ENCODE data around the gene FBXO31. TPM values are rescaled to one million over a fixed set of nuclear protein-coding genes. Genes with fewer than 3 reads are reported as not detected.

FBXO31 gene
- total RNA-seq, 2 experiments from 2014 or later = 36.6 TPM

DNA sequence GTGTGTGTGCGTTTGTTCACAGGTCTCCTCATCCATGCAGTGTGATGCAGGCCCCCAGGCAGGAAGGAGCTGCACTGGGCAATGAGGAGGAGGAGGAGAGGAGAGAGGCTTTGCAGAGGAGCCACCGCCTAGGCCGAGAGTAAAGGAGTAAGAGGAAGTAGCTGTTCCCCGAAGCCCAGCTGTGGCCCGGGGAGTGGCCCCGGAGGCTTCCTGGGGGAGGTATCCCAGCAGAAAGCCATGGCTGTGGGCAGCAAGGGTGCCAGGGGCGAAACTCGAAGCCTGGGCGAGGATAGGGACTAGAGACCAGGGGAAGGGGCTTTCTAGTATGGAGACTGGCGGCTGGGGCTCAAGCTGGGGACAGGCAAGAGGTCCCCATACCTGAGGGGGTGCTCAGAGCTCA is 78.6 kb downstream of the FBXO31 start:
- Mint-ChIP-seq H3K36me3 (peaks cover 10% of the 10 kb centered on the region), H3K27me3 (no peaks in the 10 kb centered on the region), H3K4me1 (peaks cover 18% of the 10 kb centered on the region), H3K9me3 (no peaks in the 10 kb centered on the region), H3K27ac (peak overlapping the region; percentile 66), H3K4me3 (no peak overlapping the region)
- ATAC-seq (ENCODE audit: low read depth) (no peak), DNase-seq (no peak)
- POLR2A ChIA-PET = interaction anchor here (1.2 to 2.0 kb wide), 2 partner anchors 12 kb away, joined by 4 to 9 read pairs; partner anchors contain the start of gene C16orf95

DNA sequence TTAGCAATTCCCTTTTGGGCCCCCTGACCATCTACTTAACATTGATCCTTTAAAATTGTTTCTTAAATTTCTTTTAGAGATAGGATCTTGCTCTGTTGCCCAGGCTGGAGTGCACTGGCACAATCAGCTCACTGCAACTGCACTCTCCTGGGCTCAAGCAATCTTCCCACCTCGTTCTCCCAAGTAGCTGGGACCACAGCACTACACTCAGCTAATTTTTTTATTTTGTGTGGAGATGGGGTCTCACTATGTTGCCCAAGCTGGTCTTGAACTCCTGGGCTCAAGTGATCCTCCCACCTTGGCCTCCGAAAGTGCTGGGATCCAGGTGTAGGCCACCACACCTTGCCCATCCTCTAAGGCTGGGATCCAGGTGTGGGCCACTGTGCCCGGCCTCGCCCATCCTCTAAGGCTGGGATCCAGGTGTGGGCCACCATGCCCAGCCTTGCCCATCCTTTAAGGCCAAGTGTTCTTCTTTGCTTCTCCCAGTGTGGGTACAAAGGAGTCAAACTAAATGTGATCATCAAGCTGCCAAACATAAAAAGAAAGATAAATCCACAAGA is 79.5 kb downstream of the FBXO31 start:
- no peaks in the 10 kb centered on the region for H3K9me3 Mint-ChIP-seq
- H3K4me1 Mint-ChIP-seq = peaks cover 18% of the 10 kb centered on the region
- no peaks in the 10 kb centered on the region for H3K27me3 Mint-ChIP-seq
- ATAC-seq (ENCODE audit: low read depth) (no peak), DNase-seq (no peak)
- POLR2A ChIA-PET = interaction anchor here (2.0 kb wide), 1 partner anchor 13 kb away, joined by 9 read pairs; the partner anchor contains the start of gene C16orf95
- H3K36me3 Mint-ChIP-seq = peaks cover 10% of the 10 kb centered on the region
- H3K4me3 Mint-ChIP-seq = no peak overlapping the region
- H3K27ac Mint-ChIP-seq = peak overlapping the region; percentile 83

DNA sequence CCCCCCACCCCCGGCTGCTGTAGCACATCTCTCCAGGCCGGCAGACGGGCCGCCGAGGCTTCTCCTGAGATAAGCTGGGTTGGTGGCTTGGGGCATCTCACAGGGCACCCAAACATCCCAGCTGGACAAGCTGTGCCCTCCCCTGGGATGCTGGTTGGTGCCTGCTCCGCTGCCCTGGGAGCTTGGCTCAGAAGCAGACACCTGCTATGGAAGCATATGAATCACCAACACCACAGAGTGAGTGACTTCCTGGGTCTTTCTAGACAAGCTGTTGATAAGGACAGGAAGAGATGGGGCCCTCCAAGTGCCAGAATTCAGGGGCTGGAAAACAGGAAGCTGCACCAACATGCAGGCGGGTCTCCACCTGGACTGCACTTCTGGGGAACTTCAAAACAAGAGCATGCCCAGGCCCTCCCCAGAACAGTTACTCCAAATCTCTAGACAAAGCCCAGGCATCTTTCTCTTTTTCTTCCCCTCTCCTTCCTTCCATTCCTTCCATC is 80.1 kb downstream of the FBXO31 start:
- POLR2A ChIA-PET = interaction anchor here (2.0 kb wide), 1 partner anchor 13 kb away, joined by 9 read pairs; the partner anchor contains the start of gene C16orf95
- H3K36me3 Mint-ChIP-seq = peaks cover 7% of the 10 kb centered on the region
- no peaks in the 10 kb centered on the region for H3K9me3 Mint-ChIP-seq
- H3K27ac Mint-ChIP-seq = peak overlapping the region; percentile 83
- H3K27me3 Mint-ChIP-seq = no peaks in the 10 kb centered on the region
- H3K4me1 Mint-ChIP-seq = peaks cover 18% of the 10 kb centered on the region
- DNase-seq (no peak), ATAC-seq (ENCODE audit: low read depth) (peak; percentile 60)
- H3K4me3 Mint-ChIP-seq = peak overlapping the region; percentile 47

DNA sequence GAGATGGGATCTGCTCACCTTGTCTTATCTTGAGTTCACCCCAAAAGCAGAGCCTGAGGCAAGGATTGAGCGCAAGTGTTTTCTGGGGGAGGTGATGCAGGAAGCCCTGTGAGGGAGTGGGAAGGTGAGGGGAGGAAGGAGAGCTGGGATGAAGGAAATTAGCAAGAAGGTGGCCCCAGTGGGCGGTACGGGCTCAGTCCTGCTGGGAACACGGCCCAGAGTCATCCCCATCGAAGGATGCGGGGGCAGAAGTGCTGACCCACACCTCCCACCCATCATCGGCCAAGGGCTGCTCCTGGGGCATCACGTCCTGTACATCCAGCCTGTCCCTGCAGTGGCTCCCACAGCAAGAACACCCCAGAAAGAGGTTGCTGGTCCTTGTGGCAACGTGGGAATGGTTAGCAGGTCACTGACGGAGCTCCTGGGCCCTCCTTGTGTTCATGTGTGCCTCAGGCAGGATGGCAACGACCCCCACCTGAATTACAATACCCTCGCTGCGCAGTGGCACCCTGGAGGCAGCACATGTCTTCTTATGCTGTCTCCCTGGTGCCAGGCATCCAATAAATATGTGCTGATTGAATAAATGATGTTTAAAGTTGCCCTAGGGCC is 84.6 kb downstream of the FBXO31 start:
- no peak for DNase-seq
- no peak for ATAC-seq (ENCODE audit: low read depth)
- Mint-ChIP-seq H3K9me3 (no peaks in the 10 kb centered on the region), H3K36me3 (peaks cover 10% of the 10 kb centered on the region), H3K4me3 (no peak overlapping the region), H3K4me1 (peaks cover 11% of the 10 kb centered on the region), H3K27ac (no peak overlapping the region), H3K27me3 (no peaks in the 10 kb centered on the region)
- POLR2A ChIA-PET = no interaction called here

DNA sequence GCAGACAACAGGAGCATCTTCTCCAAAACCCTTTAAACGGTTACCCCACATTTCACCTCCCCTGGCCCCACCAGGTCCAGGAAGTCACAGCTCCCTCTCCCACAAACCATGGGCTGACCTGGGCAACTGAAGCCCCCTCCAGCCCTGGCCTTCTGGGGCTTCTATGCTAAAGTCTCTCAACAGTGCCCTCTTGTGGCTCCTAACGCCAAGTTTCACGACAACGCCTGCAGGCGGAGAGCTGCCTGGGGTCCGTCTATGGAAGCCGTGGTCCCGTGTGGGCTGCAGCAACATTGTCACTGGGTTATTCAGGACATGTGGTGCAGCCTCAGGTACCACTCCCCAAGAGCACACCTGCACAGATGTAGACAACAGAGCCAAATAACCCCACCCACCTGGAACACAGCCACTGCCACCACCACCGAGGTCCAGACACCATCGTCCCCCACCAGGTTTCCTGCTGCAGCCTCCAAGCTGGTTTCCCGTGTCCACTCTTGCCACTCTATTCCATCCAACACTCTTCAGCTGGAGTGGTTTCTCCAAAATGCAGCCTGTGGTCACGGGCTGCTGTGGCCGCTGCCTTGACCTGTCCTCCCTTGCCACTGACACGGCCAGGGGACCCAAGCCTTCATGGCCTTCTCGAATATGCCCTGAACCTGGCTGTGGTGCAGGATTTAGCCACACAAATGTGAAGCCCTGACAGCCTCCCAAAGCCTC is 85.5 kb downstream of the FBXO31 start:
- no peak overlapping the region for H3K4me3 Mint-ChIP-seq
- POLR2A ChIA-PET = no interaction called here
- no peaks in the 10 kb centered on the region for H3K9me3 Mint-ChIP-seq
- peaks cover 8% of the 10 kb centered on the region for H3K36me3 Mint-ChIP-seq
- H3K4me1 Mint-ChIP-seq = peaks cover 4% of the 10 kb centered on the region
- no peak for DNase-seq
- no peak overlapping the region for H3K27ac Mint-ChIP-seq
- ATAC-seq (ENCODE audit: low read depth) = no peak
- H3K27me3 Mint-ChIP-seq = no peaks in the 10 kb centered on the region

DNA sequence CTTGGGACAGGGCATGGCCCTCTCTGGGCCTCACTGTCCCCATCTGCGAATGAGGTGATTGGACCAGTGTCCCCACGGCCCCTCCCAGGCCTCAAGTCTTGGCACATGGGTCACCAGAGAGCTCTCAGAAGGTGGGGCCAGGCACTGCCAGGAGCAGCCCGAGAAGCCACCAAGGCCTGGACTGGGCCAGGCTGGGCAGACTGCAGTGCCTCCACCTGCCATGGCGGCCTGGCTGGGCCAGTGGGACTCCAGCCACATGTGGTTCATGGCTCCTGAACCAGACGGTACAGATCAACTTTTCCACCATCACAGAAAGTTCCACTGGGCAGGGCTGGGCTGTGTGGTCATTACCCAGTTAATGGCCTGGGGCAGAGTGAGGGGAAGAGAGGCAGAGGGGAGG is 86.2 kb downstream of the FBXO31 start:
- H3K4me3 Mint-ChIP-seq = no peak overlapping the region
- POLR2A ChIA-PET = no interaction called here
- no peak for ATAC-seq (ENCODE audit: low read depth)

DNA sequence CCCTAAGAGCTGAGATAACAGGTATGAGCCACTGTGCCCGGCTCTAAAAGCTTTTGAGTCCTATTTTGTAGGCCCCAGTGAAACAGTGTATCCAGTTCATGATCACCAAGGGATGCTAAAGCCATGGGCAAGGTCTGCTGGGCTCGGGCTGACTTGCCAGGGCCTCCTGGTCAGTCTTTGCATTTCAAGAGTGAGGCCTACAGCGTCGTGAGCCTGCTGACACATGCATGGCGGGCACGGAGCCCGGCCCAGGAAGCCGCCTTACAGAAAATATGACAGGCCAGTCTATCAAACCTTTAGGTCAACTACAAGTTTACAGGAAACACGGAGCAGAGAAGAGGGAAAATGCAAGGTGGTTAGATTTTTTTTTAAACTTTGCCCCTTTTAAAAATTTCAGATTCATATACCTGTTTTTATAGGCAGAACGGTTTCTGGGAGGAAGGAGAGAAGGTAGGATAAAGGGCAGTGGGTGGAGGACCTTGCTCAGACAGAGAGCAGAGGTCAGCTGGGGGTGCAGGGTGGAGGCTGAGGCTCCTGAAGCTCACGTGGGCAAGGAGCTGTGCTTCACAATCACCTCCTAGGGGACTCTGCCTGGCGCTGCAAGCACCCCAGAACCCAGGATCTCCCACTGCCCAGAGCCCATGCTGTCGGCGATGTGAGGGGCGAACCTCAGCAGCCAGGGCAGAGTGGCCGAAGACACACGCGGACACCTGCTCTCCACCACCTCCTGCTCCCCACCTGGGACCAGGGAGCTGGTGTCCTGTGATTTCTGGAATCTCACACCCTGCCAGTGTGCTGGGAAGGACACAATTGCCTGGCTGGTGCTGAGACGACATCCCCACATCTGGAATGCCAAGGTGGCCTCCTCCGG is 87.7 kb downstream of the FBXO31 start:
- Mint-ChIP-seq H3K4me3 (no peak overlapping the region), H3K27ac (no peak overlapping the region), H3K9me3 (peaks cover 3% of the 10 kb centered on the region), H3K36me3 (peaks cover 9% of the 10 kb centered on the region), H3K27me3 (no peaks in the 10 kb centered on the region), H3K4me1 (peaks cover 2% of the 10 kb centered on the region)
- ATAC-seq (ENCODE audit: low read depth) (no peak), DNase-seq (no peak)
- POLR2A ChIA-PET = interaction anchor here (0.7 kb wide), 1 partner anchor 93 kb away, joined by 5 read pairs; no protein-coding TSS in a partner anchor

More for the DNA sequence above, 86.2 kb downstream of the FBXO31 start:
- Mint-ChIP-seq H3K9me3 (no peaks in the 10 kb centered on the region), H3K4me1 (peaks cover 4% of the 10 kb centered on the region), H3K36me3 (peaks cover 11% of the 10 kb centered on the region), H3K27me3 (no peaks in the 10 kb centered on the region), H3K27ac (no peak overlapping the region)
- no peak for DNase-seq

DNA sequence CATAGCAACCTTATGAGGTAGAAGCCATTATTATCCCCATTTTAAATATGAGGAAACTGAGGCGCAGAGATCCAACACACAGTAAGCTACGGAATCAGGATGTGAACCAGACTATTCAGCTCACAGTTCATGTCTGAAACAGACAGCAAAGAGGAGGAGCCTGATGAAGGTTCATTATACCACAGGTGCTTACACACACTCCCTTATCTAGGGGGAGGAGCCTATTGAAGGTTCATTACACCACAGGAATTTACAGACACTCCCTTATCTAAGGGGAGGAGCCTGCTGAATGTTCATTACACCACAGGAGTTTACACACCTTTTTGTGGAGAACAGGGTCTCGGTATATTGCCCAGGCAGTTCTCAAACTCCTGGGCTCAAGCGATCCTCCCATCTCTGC is 88.3 kb downstream of the FBXO31 start:
- POLR2A ChIA-PET = no interaction called here
- H3K9me3 Mint-ChIP-seq = peaks cover 3% of the 10 kb centered on the region
- H3K36me3 Mint-ChIP-seq = peaks cover 9% of the 10 kb centered on the region
- H3K27ac Mint-ChIP-seq = no peak overlapping the region
- no peak overlapping the region for H3K4me3 Mint-ChIP-seq
- DNase-seq (no peak), ATAC-seq (ENCODE audit: low read depth) (no peak)
- peaks cover 2% of the 10 kb centered on the region for H3K4me1 Mint-ChIP-seq
- no peaks in the 10 kb centered on the region for H3K27me3 Mint-ChIP-seq

DNA sequence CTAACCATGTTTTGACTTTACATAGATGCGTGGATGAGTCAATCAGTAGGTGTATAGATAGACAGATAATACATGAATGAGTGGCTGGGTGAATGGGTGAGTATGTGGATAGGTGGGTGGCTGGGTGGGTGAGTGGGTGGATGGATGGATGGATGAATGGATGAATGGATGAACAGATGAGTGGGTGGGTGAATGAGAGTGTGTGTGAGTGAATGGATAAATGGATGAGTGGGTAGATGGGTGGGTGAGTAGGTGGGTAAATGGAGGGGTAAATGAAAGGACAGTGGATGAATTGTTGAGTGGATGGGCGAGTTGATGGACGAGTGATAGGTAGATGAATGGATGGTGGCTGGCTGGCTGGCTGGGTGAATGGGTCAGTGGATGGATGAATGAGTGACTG is 89.6 kb downstream of the FBXO31 start:
- no peak overlapping the region for H3K27ac Mint-ChIP-seq
- H3K4me3 Mint-ChIP-seq = no peak overlapping the region
- H3K36me3 Mint-ChIP-seq = peaks cover 9% of the 10 kb centered on the region
- DNase-seq (no peak), ATAC-seq (ENCODE audit: low read depth) (no peak)
- H3K4me1 Mint-ChIP-seq = peaks cover 2% of the 10 kb centered on the region
- H3K9me3 Mint-ChIP-seq = peaks cover 3% of the 10 kb centered on the region
- no peaks in the 10 kb centered on the region for H3K27me3 Mint-ChIP-seq
- POLR2A ChIA-PET = no interaction called here

DNA sequence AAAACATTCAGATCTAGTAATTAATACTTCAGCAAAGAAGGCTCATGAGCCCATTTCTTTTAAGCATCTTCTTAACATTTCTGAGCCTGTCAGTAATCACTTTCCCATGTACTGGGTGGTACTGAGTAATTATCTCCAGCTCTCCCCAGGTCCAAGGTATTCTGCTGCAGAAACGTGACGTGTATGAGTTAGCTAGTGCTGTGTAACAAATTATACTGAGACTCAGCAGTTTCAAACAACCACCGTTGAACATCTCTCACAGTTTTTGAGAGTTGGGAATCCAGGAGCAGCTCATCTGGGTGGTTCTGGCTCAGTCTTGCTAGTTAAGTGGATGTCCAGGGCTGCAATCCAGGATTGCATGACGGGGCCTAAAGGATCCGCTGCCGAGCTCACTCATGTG is 91.6 kb downstream of the FBXO31 start:
- peaks cover 9% of the 10 kb centered on the region for H3K36me3 Mint-ChIP-seq

DNA sequence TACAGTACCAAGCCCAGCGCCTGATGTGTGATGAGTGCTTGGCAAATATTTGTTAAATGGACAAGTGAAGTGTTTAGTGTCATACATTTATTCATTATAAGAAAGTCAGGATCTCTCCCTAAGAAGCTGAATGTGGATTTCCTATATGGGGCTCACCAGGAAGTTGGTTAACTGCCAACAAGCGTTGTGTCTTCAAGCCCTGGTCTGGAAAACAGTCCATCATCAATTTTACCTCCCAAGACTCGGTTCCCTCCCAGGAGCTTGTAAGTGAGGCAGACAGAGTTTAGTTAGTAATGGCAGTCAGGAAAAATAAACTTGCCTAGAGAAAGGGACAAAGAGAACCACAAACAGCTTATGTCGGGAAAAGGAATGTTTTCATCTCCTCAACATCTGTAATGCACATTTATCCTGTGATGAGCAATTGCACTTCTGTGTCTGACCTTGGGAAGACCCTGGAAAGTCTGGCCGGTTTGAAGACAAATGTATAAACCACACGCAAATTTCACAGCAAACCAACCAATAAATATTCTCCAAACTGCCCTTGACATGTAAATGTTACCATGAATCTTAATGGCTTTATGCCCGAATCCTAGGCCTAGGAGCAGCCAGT is 94.7 kb downstream of the FBXO31 start:
- peaks cover 10% of the 10 kb centered on the region for H3K36me3 Mint-ChIP-seq
- no peak overlapping the region for H3K27ac Mint-ChIP-seq
- ATAC-seq (ENCODE audit: low read depth) (no peak), DNase-seq (no peak)
- POLR2A ChIA-PET = no interaction called here
- H3K4me3 Mint-ChIP-seq = no peak overlapping the region
- no peaks in the 10 kb centered on the region for H3K27me3 Mint-ChIP-seq
- H3K9me3 Mint-ChIP-seq = peaks cover 8% of the 10 kb centered on the region
- H3K4me1 Mint-ChIP-seq = no peaks in the 10 kb centered on the region

More for the DNA sequence above, 91.6 kb downstream of the FBXO31 start:
- POLR2A ChIA-PET = no interaction called here
- ATAC-seq (ENCODE audit: low read depth) (no peak), DNase-seq (no peak)
- peaks cover 3% of the 10 kb centered on the region for H3K9me3 Mint-ChIP-seq
- no peak overlapping the region for H3K27ac Mint-ChIP-seq
- H3K4me3 Mint-ChIP-seq = no peak overlapping the region
- H3K4me1 Mint-ChIP-seq = no peaks in the 10 kb centered on the region
- H3K27me3 Mint-ChIP-seq = no peaks in the 10 kb centered on the region

DNA sequence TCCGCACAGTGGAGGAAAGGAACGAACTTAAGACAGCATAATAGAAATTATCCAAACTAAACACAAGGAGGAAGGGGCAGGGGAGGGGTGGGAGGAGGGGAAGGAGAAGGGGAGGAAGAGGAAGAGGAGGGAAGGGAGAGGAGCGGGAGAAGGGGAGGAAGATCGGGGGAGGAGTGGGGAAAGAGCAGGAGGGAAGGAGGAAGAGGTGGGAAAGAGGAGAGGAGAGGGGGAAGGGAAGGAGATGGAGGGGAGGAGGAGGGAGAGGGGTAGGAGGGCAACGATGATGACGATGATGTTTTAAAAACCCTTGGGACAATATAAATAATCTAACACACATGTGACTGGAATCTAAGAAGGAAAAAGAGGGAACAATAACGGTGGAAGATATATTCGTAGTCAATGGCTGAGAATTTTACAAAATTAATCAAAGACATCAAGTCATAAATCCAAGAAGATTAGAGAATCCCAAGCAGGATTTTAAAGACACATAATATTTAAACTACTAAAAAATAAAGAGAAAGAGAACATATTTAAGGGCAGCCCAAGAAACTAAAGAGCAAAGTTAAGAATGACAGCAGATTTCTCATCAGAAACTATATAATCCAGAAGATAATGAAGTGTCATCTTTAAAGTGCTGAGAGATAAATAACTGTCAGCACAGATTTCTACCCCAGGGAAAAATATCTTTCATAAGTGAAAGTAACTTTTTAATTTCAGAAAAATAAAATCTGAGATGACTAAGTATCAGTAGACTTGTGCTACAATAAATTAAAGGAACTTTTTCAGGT is 96.5 kb downstream of the FBXO31 start:
- POLR2A ChIA-PET = no interaction called here
- peaks cover 6% of the 10 kb centered on the region for H3K9me3 Mint-ChIP-seq
- no peak for ATAC-seq (ENCODE audit: low read depth)

More for the DNA sequence above, 96.5 kb downstream of the FBXO31 start:
- no peaks in the 10 kb centered on the region for H3K27me3 Mint-ChIP-seq
- H3K27ac Mint-ChIP-seq = no peak overlapping the region
- no peaks in the 10 kb centered on the region for H3K4me1 Mint-ChIP-seq
- H3K36me3 Mint-ChIP-seq = peaks cover 5% of the 10 kb centered on the region
- H3K4me3 Mint-ChIP-seq = no peak overlapping the region
- DNase-seq = no peak

Data from activated naive CD8-positive, alpha-beta T cell treated with anti-CD3 and anti-CD28 coated beads, Interleukin-2, amount 10 ng/mL, durations not matched to agents 7 days and 5 days (primary cell).